ENCODE measurements around the gene USP32. TPM values are rescaled to one million over a fixed set of nuclear protein-coding genes. Genes with fewer than 3 reads are reported as not detected.

Gene USP32
- total RNA-seq, 1 experiment from 2014 or later = 103 TPM

DNA sequence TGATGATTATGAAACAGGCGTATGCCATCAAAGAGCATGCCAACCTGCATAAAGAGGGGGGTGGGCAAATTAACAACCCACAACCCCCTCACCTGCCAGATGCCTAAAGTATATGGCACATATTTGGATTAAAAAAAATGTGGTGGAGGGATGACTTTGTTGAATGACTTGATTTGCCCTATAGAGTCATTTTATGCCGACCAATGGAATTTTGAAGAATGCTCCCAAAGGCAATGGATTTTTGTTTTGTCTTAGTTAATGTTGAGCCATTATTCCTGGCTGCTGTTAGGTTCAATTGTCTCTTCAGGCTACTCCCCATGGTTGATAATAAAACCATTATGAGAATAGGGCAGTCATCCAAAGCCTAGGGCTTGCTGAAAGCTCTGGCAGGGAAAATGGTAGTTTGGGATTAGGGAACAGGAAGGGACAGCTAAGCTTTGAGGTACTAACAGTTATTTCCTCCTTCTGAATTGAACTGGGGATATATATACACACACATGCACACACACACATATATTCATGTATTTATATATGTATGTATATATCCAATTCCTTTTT, 24.5 kb upstream of the USP32 start (continued):
- TF ChIP-seq ZNF532 (CRISPR knock-in tag; IDR thresholded peaks at IDR 0.05; ENCODE audit: borderline replicate concordance) = no peak

DNA sequence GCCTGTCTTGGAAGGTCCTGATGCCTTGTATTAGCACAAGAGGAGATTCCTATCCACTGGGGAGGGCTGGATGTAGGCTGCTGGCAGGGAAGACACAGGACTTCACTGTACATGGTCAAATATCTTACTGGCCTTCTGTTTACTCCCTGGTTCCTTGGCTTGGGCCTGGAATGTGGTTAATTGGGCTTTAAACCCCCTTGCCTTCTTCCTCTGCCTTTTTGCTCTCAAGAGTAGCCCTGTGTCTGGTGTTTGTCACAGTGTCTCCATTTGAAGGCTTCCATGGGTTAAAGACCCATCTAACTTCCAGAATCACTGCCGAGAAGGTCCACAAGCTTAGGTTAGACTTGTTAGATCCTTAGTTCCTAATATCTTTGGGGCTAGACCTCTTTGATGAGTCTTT, 23.2 kb upstream of the USP32 start:
- no peak overlapping the region for H3K27ac Mint-ChIP-seq
- no peaks in the 10 kb centered on the region for H3K4me1 Mint-ChIP-seq
- no peak for TF ChIP-seq ELF4 (CRISPR knock-in tag; IDR thresholded peaks at IDR 0.05; ENCODE audit: low read depth)
- no peak for TF ChIP-seq KAT7 (CRISPR knock-in tag; IDR thresholded peaks at IDR 0.05; ENCODE audit: borderline replicate concordance)
- TF ChIP-seq ZNF219 (CRISPR knock-in tag; IDR thresholded peaks at IDR 0.05; ENCODE audit: borderline replicate concordance) = no peak
- no peak for TF ChIP-seq SMAD4 (CRISPR knock-in tag; IDR thresholded peaks at IDR 0.05)
- no peak for TF ChIP-seq TEAD4 (CRISPR knock-in tag; IDR thresholded peaks at IDR 0.05)
- no peak for TF ChIP-seq ATF6 (CRISPR knock-in tag; IDR thresholded peaks at IDR 0.05)
- TF ChIP-seq GABPB1 (CRISPR knock-in tag; IDR thresholded peaks at IDR 0.05) = no peak
- no peak for TF ChIP-seq MAX (CRISPR knock-in tag; IDR thresholded peaks at IDR 0.05)
- no peak for TF ChIP-seq RORB (CRISPR knock-in tag; IDR thresholded peaks at IDR 0.05)
- no peak for TF ChIP-seq ZNF232 (CRISPR knock-in tag; IDR thresholded peaks at IDR 0.05)
- TF ChIP-seq ZNF671 (CRISPR knock-in tag; IDR thresholded peaks at IDR 0.05) = no peak
- no peak for TF ChIP-seq MXD4 (CRISPR knock-in tag; IDR thresholded peaks at IDR 0.05; ENCODE audit: borderline replicate concordance)
- peaks cover 3% of the 10 kb centered on the region; the same call in 1 of the 2 replicates for H3K36me3 Mint-ChIP-seq
- peaks cover 2% of the 10 kb centered on the region; the same call in 1 of the 2 replicates for H3K27me3 Mint-ChIP-seq (ENCODE audit: low read depth)
- H3K4me3 Mint-ChIP-seq = no peak overlapping the region
- ATAC-seq = no peak
- H3K9me3 Mint-ChIP-seq = peaks cover 12% of the 10 kb centered on the region
- CTCF ChIA-PET = no interaction called here
- no peak for DNase-seq (ENCODE audit: low spot score)
- POLR2A ChIA-PET = no interaction called here

GRCh38 chr17:60412701-60413100, 20.8 kb upstream of the USP32 start:
- CTCF ChIA-PET = no interaction called here
- Mint-ChIP-seq H3K27me3 (ENCODE audit: low read depth) (no peaks in the 10 kb centered on the region; the same call in 1 of the 2 replicates), H3K4me3 (no peak overlapping the region), H3K36me3 (peaks cover 15% of the 10 kb centered on the region; the same call in 1 of the 2 replicates), H3K9me3 (peaks cover 24% of the 10 kb centered on the region), H3K27ac (no peak overlapping the region), H3K4me1 (no peaks in the 10 kb centered on the region)
- ATAC-seq (no peak), DNase-seq (ENCODE audit: low spot score) (no peak)
- POLR2A ChIA-PET = interaction anchor here (0.7 kb wide), 1 partner anchor 20 kb away, joined by 3 read pairs; the partner anchor contains the start of gene USP32
- TF ChIP-seq, protein P1, sequence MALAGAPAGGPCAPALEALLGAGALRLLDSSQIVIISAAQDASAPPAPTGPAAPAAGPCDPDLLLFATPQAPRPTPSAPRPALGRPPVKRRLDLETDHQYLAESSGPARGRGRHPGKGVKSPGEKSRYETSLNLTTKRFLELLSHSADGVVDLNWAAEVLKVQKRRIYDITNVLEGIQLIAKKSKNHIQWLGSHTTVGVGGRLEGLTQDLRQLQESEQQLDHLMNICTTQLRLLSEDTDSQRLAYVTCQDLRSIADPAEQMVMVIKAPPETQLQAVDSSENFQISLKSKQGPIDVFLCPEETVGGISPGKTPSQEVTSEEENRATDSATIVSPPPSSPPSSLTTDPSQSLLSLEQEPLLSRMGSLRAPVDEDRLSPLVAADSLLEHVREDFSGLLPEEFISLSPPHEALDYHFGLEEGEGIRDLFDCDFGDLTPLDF (CRISPR knock-in tag; IDR thresholded peaks at IDR 0.05) = no peak
- TF ChIP-seq IRF2 (CRISPR knock-in tag; IDR thresholded peaks at IDR 0.05; ENCODE audit: borderline replicate concordance, low read depth) (no peak), ZBTB21 (CRISPR knock-in tag; IDR thresholded peaks at IDR 0.05; ENCODE audit: borderline replicate concordance) (no peak), E2F4 (CRISPR knock-in tag; IDR thresholded peaks at IDR 0.05; ENCODE audit: borderline replicate concordance, low read depth) (no peak), NR3C1 (CRISPR knock-in tag; conservative IDR thresholded peaks at IDR 0.05; ENCODE audit: low read depth) (no peak), JUN (CRISPR knock-in tag; IDR thresholded peaks at IDR 0.05) (no peak), FOXP1 (CRISPR knock-in tag; IDR thresholded peaks at IDR 0.05; ENCODE audit: borderline replicate concordance) (no peak), NFATC4 (CRISPR knock-in tag; IDR thresholded peaks at IDR 0.05) (no peak)
- TF ChIP-seq, protein P2, sequence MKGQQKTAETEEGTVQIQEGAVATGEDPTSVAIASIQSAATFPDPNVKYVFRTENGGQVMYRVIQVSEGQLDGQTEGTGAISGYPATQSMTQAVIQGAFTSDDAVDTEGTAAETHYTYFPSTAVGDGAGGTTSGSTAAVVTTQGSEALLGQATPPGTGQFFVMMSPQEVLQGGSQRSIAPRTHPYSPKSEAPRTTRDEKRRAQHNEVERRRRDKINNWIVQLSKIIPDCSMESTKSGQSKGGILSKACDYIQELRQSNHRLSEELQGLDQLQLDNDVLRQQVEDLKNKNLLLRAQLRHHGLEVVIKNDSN (CRISPR knock-in tag; IDR thresholded peaks at IDR 0.05) = no peak
- TF ChIP-seq, protein P3, sequence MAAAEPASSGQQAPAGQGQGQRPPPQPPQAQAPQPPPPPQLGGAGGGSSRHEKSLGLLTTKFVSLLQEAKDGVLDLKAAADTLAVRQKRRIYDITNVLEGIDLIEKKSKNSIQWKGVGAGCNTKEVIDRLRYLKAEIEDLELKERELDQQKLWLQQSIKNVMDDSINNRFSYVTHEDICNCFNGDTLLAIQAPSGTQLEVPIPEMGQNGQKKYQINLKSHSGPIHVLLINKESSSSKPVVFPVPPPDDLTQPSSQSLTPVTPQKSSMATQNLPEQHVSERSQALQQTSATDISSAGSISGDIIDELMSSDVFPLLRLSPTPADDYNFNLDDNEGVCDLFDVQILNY (CRISPR knock-in tag; IDR thresholded peaks at IDR 0.05) = no peak

Data from WTC11 (cell line).